NCI-H187 (cell line): ENCODE results near the gene FHIT.

Experiments
- DNase-seq, 2 experiments: peaks; one replicate each; lab custom pipeline; 2025; lab: John Stamatoyannopoulos, UW

Gene FHIT

DNA sequence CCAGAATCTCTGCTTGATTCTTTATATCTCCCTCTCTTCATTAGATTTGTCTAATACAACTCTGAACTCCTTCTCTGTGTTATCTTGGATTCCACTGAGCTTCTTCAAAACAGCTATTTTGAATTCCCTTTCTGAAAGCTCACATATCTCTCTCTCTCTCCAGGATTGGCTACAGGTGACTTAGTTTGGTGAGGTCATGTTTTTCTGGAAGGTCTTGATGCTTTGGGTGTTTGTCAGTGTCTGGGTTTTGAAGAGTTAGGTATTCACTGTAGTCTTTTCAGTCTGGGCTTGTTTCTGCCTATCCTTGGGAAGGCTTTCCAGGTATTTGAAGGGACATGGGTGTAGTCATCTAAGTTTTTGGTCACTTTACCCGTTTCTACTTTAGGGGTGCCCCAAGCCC is 781.8 kb downstream of the FHIT start:
- DNase-seq = no peak

DNA sequence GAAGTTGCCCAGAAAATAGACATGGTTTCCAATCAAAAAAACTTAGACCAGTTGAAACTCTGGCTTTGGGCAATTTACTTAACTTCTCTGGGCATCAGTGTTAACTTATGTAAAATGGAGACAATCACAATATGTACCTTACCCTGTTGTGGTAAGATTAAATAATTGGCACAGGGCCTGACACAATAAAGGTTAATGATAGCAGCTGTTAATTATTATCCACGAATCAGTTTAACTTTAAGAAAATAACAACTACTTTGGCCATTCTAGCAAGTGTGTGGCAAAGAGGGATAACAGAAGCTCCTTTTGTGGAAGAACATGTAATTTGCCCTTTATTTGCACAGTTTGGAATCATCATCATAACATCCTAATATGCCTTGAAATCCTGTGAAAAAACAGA is 787.6 kb downstream of the FHIT start:
- no peak for DNase-seq

DNA sequence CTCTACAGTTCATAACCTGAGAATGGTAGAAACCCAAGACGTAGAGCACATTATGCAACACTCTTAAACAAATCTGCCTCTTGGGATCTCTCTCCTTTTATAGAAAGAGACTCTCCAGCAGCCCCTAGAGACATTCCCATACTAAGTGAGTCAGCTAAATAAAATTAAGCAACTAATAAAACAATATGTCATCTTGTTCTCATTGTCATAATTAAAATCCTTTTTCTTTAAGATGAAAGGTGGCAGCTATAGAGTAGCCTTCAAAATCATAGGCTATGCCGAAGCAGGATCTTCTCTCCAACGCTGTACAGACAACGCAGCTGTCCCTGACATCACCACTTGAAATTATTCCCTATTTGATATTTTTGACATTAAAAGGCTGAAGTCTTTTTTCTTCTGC is 790.0 kb downstream of the FHIT start:
- DNase-seq = no peak

DNA sequence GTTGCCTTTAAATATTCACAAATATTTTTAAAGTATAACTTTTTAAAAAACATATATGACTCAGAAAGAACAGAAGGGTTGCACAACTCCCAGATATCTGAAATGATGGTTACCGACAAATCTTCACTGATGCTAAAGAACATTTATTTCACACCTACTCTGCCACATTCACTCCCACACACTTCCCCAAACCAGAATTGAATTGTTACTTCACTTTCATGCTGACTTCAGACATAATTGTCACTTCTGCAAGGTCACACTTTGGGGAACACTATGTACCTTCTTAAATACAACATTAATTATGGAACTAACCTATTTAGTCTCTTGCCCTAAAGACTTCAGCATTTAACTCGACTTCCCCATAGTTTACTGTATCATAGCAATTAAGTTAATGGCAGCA is 795.1 kb downstream of the FHIT start:
- no peak for DNase-seq

DNA sequence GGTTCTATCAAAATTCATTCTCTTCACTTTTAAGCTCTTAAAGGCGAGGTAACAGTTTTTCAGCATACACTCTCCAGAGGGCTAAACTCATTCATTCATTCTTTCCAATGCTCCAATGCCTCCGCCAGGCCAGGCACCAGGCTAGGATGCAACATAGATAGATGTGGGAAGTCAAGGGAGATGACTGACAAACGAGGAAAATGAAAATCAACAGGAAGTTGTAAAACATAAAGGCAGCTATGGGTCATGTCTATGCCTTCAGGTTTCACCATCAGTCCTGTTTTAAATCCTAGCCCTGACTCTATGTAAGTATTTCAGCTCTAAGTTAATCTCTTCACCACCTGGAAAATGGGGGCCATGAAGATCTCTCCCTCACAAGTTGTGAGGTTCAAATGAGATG is 797.9 kb downstream of the FHIT start:
- DNase-seq = no peak

DNA sequence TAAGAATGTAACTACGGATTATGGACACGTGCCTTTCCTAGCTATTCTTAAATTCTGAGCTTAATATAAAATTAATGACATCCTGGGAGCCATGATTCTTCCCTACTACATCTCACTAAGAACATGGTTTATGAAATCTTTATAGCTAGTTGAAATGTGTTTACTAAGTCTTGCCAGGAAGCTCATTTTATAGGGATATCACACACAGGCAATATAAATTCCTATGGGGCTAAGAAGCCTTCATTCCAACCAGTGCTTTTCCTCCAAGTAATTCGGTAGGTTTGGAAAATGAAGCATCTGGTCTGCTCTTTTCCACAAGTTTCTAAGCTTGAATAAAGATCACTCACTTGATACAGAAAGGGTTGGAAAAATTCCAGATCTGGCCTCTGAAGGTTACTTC is 802.6 kb downstream of the FHIT start:
- DNase-seq = no peak

DNA sequence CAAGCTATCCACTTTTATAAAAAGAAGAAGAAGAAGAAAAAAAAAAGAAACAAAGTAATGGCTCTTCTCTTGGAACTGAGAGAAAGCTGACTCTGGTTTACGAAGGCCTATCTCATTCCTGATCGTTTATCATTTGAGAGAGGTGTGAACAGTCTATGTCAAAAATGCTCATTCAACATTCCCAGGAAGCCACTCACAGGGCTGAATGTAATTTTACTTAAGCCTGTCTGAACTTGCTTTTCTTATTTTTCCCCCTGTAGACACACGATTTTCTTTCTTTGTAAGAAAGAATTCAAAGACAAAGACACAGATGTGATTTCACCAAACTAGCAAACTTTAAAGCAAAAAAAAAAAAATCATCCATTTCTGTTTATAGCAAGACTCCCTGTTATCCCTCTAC is 805.8 kb downstream of the FHIT start:
- no peak for DNase-seq

DNA sequence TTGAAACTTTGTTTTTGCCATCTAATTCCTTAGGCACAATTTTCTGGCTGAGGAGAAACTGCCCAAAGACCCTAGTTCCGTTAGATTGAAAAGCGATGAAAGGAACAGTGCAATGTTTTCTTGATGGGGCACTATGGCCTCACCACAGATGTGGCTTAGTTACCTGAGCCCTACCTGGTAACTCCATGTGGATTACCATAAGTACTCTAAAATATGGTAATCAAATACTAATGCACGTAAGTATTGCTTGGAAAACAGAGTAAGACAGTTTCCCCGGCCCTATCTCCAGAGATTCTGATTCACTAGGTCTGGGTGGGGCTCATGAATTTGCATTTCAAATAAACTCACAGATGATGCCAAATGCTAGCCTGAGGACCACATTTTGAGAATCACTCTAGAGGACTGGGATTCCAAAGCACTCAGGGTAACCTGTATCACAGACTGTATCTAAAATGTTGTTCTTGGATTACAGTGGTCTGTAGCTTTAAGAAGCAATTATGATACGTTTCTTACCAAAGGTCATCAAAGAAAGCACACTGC is 806.3 kb downstream of the FHIT start:
- no peak for DNase-seq

DNA sequence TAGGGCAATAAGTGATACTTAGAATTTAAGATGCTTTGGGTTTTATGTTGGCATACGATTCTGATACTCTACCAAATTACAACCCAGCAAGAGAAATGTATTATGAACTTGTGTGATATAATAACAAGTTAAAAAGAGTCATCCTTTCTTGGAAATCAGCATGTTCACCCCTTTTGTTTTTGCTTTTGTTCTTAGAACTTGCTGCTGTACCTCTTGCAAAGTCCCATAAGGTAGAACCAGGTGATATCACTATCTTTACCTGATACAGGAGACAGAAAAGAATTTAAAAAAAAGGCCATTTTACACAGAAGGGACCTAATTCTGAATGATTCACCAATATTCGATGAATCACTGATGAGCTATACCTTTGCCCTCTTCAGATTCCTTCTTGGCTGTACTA is 810.4 kb downstream of the FHIT start:
- no peak for DNase-seq

DNA sequence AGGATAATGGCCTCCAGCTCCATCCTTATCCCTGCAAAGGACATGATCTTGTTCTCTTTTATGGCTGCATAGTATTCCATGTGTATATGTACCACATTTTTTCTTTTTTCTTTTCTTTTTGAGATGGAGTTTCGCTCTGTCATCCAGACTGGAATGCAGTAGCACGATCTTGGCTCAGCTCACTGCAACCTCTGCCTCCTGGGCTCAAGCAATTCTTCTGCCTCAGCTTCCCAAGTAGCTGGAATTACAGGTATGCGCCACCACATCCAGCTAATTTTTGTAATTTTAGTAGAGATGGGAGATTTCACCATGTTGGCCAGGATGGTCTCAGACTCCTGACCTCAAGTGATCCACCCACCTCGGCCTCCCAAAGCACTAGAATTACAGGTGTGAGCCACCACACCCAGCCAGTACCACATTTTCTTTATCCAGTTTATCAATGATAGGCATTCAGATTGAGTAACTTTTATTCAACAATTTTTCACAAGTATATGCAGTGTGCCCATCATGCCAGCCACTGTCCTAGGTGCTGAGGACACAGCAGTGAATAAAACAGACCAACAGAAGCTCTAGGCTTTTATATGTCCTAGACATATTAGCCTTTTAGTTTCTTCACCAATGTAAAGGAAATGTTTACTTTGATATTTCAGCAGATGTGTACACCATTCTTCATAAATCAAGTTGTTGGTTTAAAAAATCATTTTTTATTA is 815.2 kb downstream of the FHIT start:
- no peak for DNase-seq

DNA sequence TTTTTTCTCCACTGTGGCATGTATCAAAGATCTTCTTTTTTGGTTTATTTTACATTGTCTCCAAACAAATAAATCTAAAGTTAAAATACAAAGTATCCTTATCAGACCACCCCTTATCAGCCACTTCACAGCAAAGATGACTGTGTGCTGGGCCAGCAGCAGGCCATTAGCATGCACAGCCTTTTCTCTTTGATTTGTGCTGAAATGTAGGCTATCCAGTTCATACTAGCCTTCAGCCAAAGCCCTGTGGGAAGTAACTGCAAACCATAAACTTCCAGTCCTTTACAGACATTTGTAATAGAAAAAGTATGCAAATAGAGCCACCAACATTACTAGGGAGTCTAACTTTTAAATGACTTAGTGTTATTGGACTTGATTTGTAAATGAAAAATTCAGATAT is 816.3 kb downstream of the FHIT start:
- DNase-seq = no peak

DNA sequence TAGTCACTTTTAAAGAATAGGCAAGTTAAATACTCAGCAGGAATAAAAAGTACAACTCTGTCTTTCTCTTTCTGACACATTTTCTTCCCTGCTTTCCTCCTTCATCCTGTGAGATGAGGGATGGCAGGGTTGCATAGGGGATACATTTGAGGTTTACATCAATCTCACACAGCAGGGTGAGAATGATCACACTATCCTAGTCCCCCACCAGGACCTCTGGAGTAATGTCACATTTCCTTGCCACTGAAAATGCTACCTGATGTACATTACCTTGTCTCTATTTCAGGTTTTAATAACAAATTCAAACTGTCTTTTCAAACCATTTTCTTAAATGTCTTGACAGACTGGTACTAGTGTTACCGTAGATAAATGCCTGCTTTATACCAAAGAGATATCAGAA is 816.9 kb downstream of the FHIT start:
- DNase-seq = no peak

DNA sequence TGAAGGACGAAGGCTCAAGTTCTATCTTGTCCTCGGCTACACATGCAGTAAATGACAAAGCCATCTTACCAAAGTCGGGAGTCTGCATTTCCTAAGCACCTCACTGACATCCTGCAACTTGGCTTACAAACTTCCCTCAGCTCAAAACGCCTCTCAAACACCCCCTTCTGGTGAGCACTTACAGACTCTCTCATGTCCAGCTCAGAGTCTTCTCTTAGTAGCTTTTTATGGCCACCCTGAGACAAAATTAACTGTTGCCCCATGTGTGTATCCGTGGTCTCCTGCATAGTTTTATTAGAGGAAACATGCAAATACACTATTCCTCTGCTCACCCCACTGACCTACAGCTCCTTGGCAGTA is 819.7 kb downstream of the FHIT start:
- no peak for DNase-seq

DNA sequence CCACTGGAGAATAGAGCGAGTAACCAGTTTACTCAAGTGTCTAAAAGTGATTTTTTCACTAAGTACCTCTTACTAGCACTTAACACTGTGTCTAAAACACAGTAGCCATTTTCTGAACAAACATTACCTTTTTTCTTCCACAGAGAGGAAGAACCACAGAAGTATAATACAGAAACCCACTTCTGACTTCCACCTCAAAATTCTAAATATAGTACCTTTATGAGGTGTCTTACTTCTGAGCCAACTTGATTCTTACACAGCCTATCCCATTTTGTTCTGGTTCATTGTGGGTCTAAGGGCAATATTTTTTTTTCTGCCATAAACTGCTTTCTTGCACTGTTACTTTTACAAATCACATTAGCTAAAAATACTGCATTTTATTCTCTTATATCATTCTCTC is 821.0 kb downstream of the FHIT start:
- DNase-seq = no peak

DNA sequence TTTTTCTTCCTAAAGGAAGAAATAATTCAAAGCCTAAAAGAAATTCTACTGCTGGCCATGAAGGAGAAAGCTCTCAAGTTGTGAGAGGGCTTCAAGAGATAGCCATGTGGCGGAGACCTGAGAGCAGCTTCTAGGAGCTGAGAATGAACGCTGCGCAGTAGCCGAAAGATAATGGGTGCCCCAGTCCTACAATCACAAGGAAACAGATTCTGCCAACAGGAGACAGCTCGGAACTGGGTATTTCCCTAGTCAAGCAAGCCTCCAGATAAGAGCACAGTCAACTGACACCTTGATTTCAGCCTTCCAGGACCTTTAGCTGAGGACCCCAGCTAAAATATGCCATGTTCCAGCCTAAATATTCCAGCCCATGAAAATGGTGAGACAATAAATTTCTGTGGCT is 824.1 kb downstream of the FHIT start:
- DNase-seq = no peak

DNA sequence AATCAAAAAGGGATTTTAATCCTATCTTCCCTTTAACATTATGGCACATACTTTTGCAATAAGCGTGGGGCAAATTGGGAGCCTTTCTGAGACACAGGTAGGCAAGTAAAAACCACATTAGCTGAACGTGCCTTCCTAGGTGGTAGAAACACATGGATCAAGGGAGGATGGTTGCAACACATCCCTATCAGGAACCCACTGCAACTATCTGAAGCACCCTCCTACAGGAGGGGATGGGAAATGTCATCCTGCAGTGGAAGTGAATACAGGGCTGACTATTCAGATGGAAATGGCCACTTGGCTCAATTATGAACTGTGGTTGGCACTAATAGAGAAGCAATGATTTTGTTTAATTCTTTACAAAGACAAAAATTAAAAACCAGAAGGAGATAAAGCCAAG is 826.3 kb downstream of the FHIT start:
- DNase-seq = no peak

DNA sequence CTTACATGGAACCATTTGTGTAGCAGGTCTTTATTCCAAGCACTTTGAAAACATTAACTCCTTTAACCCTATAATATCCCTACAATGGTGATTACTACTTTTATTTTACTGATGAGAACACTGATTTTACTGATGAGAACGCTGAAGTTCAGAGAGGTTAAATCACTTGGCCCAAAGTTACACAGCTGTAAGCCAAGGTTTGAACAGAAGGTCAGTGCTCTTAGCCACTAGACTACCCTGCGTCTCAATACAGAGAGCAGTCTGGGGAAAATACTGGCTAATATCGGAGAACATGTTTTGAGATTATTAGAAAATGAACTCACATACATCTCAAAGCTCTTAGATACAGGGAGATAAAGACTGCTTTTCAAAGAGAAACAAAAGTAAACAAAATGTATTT is 827.2 kb downstream of the FHIT start:
- DNase-seq = no peak

DNA sequence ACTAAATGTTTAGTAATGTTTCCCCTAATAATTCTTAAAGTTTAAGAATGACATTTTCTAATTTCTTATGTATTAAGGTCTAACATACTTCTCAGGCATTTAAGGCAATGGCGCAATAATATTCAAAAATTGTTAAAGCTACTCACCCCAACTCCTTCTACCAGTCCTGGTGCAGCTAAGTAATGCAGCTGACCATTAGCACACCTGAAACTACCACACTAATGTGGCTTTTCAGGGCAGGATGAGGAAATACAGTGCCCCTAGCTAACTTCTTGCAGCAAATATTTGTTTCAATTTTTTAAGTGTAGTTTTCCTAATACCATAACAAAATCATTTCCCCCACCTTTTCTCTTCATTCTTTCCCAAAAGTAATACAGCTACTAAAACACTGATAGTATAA is 827.7 kb downstream of the FHIT start:
- no peak for DNase-seq

DNA sequence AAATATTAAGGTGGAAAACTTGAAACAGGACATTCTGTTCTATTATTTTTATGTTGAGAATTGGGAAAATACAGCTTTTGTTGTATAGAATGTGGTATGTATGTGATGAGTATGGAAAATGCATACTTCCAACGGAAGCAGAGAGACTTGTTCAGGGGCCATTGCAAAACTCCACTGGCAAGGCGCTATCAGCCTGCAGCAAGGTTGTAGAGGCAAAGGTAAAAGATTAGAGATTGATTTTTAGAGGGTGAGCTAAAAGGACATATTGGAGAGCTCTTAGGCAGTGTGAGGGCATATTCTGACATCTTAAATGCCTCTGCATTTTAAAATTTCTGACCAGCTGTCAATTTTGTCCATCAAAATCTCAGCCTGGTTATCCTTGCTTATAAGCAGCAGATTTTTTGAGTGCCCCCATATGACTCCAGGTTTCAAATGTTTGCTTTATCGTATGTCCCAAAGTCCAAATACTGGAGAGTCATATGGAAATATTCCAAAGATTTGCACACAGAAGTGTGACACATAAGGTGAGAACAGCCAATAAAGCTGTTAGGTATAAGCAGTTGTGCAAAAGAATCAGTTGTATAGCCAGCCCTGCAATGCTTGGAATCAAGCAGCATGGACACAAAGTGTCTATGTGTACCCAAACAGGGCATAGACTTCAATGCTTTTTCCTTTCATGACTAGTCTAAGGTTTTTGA is 829.4 kb downstream of the FHIT start:
- no peak for DNase-seq

DNA sequence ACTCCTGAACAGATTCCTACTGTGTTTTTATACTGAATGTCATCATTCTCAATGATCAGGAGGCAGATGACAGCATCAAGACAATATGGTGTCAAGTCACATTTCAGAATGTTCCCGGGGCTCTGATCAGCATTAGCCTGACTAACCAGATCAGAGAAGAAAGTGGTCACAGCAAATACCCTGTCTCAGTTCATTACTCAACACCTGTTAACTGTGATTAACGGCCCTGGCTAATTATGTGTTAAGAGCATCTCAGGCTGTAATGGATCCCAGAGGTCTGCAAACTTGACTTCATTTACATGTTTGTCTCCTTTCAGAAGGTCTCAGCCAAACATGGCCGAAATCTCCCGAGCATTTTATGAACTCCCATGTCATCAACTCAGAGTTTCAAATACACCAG is 833.7 kb downstream of the FHIT start:
- no peak for DNase-seq

DNA sequence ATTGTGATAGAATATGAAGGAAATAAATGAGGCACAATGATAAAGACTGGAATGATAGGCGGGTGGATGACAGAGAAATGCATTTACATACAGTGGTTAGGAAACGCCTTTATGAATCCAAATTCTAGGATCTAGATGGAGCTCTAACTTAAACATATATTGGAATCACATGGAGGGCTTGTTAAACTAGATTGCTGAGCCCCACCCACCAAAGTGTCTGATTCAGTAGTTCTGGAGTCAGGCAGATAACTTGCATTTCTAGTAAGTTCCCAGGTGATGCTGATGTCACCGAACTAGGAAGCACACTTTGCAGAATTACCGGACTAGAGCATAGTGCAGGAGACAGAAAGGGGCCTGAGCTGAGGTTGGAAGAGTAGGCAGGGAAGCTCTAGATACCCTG is 837.2 kb downstream of the FHIT start:
- DNase-seq = no peak

DNA sequence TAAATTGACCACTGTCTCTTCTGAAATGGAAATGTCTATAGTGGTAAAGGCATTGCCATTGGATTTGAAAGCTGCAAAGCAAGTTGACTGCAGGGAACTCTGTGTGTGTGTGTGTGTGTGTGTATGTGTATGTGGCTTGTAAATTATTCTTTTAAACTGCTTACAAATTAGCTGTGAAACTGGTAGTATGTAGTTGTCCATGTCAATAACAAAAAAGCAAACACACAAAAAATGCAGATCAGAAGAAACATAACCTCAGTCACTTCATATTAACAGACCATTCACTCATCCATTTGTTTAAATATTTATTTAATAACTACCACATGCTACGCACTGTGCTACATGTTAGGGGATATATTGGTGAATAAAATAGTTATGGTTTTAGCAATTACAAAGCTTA is 837.7 kb downstream of the FHIT start:
- DNase-seq = no peak

DNA sequence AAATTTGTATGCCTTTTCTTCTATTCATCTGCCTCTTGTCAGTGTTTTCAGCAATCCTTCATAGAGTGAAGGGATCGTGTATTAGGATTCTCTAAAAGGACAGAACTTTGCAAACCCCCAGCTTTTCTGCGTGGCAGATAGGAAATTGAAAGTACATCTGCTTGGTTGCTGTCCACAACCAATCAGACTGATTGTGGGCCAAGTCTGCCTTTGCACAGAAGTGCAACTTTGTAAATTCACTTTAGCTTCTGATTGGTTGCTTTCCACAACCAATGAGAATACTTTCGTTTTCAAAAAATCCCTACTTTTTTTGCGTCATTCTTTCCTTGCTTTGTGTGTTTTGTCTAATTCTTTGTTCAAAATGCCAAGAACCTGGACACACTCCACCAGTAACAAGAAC is 847.4 kb downstream of the FHIT start:
- no peak for DNase-seq

DNA sequence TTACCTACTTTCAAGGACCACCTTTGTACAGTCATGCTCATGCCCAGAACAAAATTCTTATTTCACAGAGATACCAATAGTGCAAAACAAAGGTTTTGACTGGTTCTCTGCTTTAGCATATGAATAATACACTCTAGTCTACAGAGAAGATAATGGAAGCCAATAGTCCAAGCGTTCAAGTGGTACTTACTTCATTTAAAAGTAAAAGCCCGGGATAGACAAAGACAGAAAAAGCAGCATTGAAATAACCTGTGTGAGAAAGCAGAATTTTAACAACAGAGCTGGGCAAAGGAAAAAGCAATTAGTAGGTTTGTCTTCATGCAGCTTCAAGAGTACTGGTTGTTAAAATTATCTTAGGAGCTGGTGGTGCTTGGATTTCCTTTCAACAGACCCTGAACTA is 848.3 kb downstream of the FHIT start:
- DNase-seq = no peak
